Chondrocyte (in vitro differentiated cells): ENCODE data around the gene ZNF326. TPM values are rescaled to one million over a fixed set of nuclear protein-coding genes. Genes with fewer than 3 reads are reported as not detected.
A peak's percentile ranks its signal among the peaks of the same experiment; 100 is the strongest.

Experiments
- DNase-seq: peaks from one replicate; pipeline ENCODE4 v3.0.0; 2021; ENCODE audit warnings: mixed read lengths, low spot score
- H3K27ac Mint-ChIP-seq: one replicate; pipeline ENCODE4 v1.8.0; 2021; ENCODE audit warnings: mild to moderate bottlenecking, moderate library complexity, mixed read lengths; ENCODE audit not compliant: unreplicated experiment
- H3K27me3 Mint-ChIP-seq: 2 replicates; pipeline ENCODE4 v1.8.0; 2021; ENCODE audit warnings: low read depth, mixed read lengths
- H3K36me3 Mint-ChIP-seq: 2 replicates; pipeline ENCODE4 v1.8.0; 2021; ENCODE audit warnings: low read depth, mixed read lengths
- H3K4me1 Mint-ChIP-seq: 2 replicates; pipeline ENCODE4 v1.8.0; 2021; ENCODE audit warnings: low read depth, mild to moderate bottlenecking, mixed read lengths
- H3K4me3 Mint-ChIP-seq: one replicate; pipeline ENCODE4 v1.8.0; 2021; ENCODE audit warnings: mild to moderate bottlenecking, moderate library complexity, mixed read lengths; ENCODE audit not compliant: unreplicated experiment
- H3K9me3 Mint-ChIP-seq: 2 replicates; pipeline ENCODE4 v1.8.0; 2021; ENCODE audit warnings: low read depth, mixed read lengths
- CTCF ChIP-seq: fragments of 200-600 bp; sonication (generic); IDR thresholded peaks from 2 replicates; pipeline ENCODE4 v1.5.0; 2021; ENCODE audit warnings: antibody characterized with exemption, mild to moderate bottlenecking, moderate library complexity
- total RNA-seq: library from RNA; stranded (reverse); gene quantifications from 3 replicates; pipeline ENCODE4 v1.2.1, GENCODE V29; 2021

ZNF326 gene
- total RNA-seq, 1 donor from 2014 or later: 19.3 TPM

- Mint-ChIP-seq H3K4me1 (peaks cover 19% of the 10 kb centered on the region), H3K9me3 (no peaks in the 10 kb centered on the region), H3K4me3 (no peak overlapping the region), H3K27me3 (no peaks in the 10 kb centered on the region), H3K27ac (no peak overlapping the region), H3K36me3 (no peaks in the 10 kb centered on the region)
- no peak for TF ChIP-seq CTCF
- DNase-seq: no peak
These were observed 44.2 kb upstream of the ZNF326 start for GRCh38 chr1:89950703-89951102.

- peak overlapping the region; percentile 37 for H3K27ac Mint-ChIP-seq
- peaks cover 19% of the 10 kb centered on the region for H3K4me1 Mint-ChIP-seq
- no peak overlapping the region for H3K4me3 Mint-ChIP-seq
- H3K27me3 Mint-ChIP-seq: no peaks in the 10 kb centered on the region
- no peaks in the 10 kb centered on the region for H3K36me3 Mint-ChIP-seq
- TF ChIP-seq CTCF: no peak
- DNase-seq: no peak
- no peaks in the 10 kb centered on the region for H3K9me3 Mint-ChIP-seq
These were observed 42.9 kb upstream of the ZNF326 start for GRCh38 chr1:89951766-89952604.

GRCh38 chr1:89952605-89953130 is 42.2 kb upstream of the ZNF326 start:
- H3K4me1 Mint-ChIP-seq: peaks cover 19% of the 10 kb centered on the region
- TF ChIP-seq CTCF: no peak
- no peaks in the 10 kb centered on the region for H3K27me3 Mint-ChIP-seq
- peak overlapping the region; percentile 36 for H3K27ac Mint-ChIP-seq
- H3K36me3 Mint-ChIP-seq: no peaks in the 10 kb centered on the region
- H3K9me3 Mint-ChIP-seq: no peaks in the 10 kb centered on the region
- DNase-seq: no peak
- H3K4me3 Mint-ChIP-seq: no peak overlapping the region

- H3K36me3 Mint-ChIP-seq: no peaks in the 10 kb centered on the region
- H3K27me3 Mint-ChIP-seq: no peaks in the 10 kb centered on the region
- H3K27ac Mint-ChIP-seq: no peak overlapping the region
- H3K4me3 Mint-ChIP-seq: no peak overlapping the region
- H3K4me1 Mint-ChIP-seq: peaks cover 19% of the 10 kb centered on the region
- no peak for DNase-seq
- no peaks in the 10 kb centered on the region for H3K9me3 Mint-ChIP-seq
- TF ChIP-seq CTCF: peak; percentile 49
These were observed 41.7 kb upstream of the ZNF326 start for GRCh38 chr1:89953131-89953626.

- TF ChIP-seq CTCF: no peak
- H3K4me1 Mint-ChIP-seq: peaks cover 19% of the 10 kb centered on the region
- H3K27ac Mint-ChIP-seq: no peak overlapping the region
- no peaks in the 10 kb centered on the region for H3K27me3 Mint-ChIP-seq
- no peak overlapping the region for H3K4me3 Mint-ChIP-seq
- DNase-seq: no peak
- H3K9me3 Mint-ChIP-seq: no peaks in the 10 kb centered on the region
- H3K36me3 Mint-ChIP-seq: no peaks in the 10 kb centered on the region
These were observed 41.0 kb upstream of the ZNF326 start for GRCh38 chr1:89953929-89954328.
